ENCODE measurements around the gene CALML5.

The CALML5 gene

GRCh38 chr10:5498791-5499492, 428 bp downstream of the CALML5 start:
- DNase-seq: no peak

- DNase-seq: peak in 1 of 2 experiments; percentile 46
These were observed 1.2 kb downstream of the CALML5 start for GRCh38 chr10:5497948-5498730.

GRCh38 chr10:5497289-5497688, 2.1 kb downstream of the CALML5 start:
- DNase-seq: no peak

GRCh38 chr10:5496261-5497250, 2.8 kb downstream of the CALML5 start:
- no peak for DNase-seq

- no peak for DNase-seq
These were observed 4.8 kb downstream of the CALML5 start for GRCh38 chr10:5494611-5495010.

DNA sequence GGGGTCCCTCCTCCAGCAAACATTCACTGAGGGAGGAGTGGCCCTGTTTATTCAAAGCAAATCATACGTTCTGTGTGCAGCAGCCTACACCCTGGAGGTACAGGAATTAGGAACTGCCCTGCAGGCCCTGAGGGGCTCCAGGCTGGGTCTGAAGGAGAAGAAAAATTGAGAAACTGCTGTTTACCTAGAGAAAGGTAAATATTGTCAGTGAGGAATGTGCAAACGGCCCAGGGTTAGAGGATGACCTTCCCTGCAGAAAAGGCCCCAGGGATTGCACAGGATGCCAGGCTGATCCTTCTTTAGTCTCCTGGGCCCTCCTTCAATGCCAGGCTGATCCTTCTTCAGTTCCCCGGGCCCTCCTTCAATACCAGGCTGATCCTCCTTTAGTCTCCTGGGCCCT, 5.7 kb downstream of the CALML5 start:
- no peak for DNase-seq

GRCh38 chr10:5492929-5493576, 6.3 kb downstream of the CALML5 start:
- DNase-seq: no peak

GRCh38 chr10:5492322-5492855, 7.0 kb downstream of the CALML5 start:
- no peak for DNase-seq

DNA sequence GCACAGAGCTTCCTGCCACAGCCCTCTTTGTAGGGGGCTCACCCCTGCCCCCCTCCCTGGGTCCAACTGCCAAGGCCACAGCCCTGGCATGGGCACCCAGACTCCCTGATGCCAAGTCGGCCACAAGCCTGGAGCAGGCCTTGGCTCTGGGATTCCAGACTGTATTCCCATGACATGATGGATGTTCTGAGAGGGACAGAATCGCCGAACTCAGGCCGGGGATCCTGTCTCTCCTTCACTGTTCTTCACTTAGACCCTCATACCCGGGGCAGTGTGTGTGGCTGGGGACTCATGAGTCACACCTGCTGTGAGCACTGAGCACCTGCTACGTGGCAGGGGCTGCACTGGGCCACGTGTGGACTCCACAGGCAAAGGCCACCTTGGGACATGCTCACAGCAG, 7.9 kb downstream of the CALML5 start:
- DNase-seq: no peak

DNA sequence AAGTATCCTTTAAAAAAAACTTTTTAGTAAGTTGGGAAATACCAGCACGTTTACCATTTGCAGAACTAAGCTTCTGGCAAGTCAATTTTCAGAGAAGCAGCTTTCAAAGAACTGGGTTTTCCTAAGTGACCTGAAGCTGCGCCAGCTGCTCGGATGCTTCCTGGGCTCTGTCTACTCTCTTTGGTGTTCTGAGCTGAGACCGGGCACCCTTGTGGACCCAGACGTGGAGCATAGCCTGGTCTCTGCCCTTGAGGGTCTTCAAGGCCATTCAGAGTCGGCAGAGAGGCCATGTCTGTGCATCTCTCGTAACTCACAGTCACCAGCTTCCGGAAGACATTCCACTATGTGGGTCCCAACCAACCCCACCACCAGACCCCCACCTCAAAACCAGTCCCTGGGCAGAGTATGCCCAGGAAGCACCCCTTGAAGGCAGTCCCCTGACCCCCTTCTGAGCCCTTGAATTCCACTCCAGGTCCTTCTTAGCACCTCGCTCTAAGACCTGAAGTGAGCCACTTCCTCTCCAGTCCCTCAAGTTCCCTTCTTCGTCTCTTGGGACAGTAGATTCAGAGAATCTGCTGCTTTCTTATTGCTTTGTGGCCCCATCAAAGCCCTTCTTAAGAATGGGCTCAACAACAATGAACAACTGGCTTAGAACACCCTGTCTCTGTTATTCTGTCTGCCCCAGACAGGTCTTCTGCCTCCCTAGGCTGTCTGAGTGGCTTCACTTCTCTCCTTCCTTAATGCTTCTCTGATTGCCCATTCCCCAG, 8.5 kb downstream of the CALML5 start:
- DNase-seq: no peak

DNA sequence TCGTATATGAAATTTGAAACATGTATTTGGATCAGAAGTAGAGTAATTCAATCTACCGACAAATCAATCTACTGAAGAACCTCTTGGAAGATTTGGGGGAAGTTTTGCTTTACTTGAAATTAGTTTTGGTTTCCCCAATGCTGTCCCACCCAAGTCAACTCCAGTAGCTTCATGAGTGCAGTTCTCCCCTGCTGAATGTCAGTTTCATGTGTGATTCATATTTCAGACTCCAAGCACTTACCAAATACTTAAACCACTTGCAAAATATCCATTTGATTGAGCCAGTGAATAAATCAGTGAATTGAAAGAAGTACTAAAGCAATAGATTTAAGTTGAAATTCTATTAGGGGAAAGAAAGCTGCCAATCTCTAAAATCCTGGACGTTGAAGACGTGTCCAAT, 9.3 kb downstream of the CALML5 start:
- DNase-seq: no peak

- DNase-seq: no peak
These were observed 10.9 kb downstream of the CALML5 start for GRCh38 chr10:5488272-5489161.

DNA sequence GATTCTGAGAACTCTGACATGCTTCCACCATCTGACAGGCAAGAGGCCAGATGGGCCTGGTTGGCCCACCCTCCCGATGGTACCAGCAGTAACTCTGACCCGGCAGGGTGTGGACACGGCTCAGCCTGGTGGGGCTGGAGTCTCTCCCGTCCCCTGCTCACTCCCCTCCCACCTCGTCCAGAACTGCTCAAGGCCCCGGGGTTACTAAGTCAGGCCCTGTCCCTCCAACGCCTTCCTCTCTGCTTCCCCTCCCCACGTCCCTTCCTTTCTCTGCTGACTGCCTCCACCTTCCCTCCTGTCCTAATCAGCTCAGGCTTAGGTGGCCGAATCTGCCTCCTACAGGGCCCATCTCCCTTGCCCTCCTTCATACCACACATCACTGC, 12.5 kb downstream of the CALML5 start:
- DNase-seq: no peak

GRCh38 chr10:5485948-5486852, 13.2 kb downstream of the CALML5 start:
- DNase-seq: no peak

DNA sequence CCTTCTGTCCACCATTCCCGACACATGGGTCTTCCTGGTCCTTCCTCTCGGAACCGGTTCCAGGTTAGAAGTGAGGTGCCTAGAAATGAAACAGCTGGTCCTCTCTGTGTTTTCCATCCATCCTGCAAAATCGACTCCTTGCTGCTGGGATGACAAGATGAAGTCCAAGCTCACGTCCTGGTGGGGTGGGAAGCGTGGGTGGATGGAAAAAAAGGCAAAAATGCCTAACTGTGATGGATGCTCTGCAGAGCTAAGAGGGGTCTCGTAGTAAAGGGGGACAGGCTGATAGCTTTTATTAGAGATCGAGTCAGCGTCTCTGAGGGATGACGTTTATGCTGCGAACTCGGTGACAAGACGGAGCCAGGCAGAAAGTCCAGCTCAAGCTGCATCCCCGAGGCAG, 14.1 kb downstream of the CALML5 start:
- no peak for DNase-seq

DNA sequence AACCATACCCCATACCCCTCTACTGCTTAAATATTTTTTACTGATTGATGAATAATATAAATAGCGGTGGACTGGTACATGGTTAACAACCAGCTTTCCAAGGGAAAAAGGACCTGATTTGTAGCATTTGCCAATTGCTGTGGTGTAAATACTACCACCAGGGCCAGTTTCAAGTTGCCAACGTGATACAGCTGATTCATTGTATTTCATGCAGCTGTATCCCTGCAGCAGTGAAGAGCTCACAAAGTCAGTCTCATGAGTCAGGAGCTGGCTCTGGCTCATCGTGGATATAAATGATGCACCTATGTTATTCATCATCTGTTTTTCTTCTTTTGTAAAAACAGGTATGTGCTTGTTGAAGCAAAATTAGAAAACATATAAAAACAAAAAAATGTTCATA, 15.2 kb downstream of the CALML5 start:
- DNase-seq: no peak

- DNase-seq: no peak
These were observed 17.4 kb downstream of the CALML5 start for GRCh38 chr10:5482016-5482415.

DNA sequence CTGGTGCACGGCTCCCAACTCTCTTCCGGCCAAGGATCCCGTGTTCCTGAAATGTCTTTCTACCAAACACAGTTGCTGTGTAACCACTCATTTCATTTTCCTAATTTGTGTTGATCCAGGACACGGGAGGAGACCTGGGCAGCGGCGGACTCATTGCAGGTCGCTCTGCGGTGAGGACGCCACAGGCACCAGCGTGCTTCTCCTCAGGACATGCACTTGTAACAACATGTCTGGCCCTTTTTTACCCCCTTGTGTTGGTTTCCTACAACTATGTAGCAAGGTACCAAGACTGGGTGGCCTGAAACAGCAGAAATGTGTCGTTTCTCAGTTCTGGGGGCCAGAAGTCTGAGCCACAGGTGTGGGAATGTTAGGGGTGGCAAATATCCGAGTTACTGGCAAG, 18.2 kb downstream of the CALML5 start:
- no peak for DNase-seq

GRCh38 chr10:5480162-5480941, 19.0 kb downstream of the CALML5 start:
- no peak for DNase-seq

Data from SHP77 (cell line).